K562 (cell line): ENCODE results near the gene EEFSEC. TPM values are rescaled to one million over a fixed set of nuclear protein-coding genes. Genes with fewer than 3 reads are reported as not detected.

Experiments
- ATAC-seq: fragments of 200-7000 bp; cut with Tn5 transposase; 3 replicates; pipeline ENCODE4 v1.9.1; 2020; ENCODE audit warnings: moderate library complexity
- BruUV-seq: library from RNA; stranded (reverse); fragments of 400-500 nt; replicated peaks from 2 replicates; lab custom pipeline; 2021; lab: Mats Ljungman, UMichigan
- CTCF ChIA-PET: fragments of 300-600 bp; formaldehyde crosslinking; extraction: SDS; loops from one replicate; lab custom pipeline; 2021; ENCODE audit warnings: low intra/inter-chr PET ratio; lab: Yijun Ruan, JAX
- POLR2A ChIA-PET: fragments of 300-600, 350-650 bp; sonication (Branson Sonifier 250); formaldehyde crosslinking; extraction: SDS; loops from one replicate; lab custom pipeline; 2021; ENCODE audit warnings: antibody characterized with exemption, inconsistent platforms; lab: Yijun Ruan, JAX
- DNase-seq, 4 experiments: peaks; one replicate each; pipeline versions ENCODE4 v3.0.0 to v3.0.0-alpha.2; 2011 to 2018; ENCODE audit warnings: low spot score in 3 of 4, mixed read lengths in 3 of 4; ENCODE audit errors: extremely low read depth in 1 of 4
- FAIRE-seq: peaks from 2 replicates; lab custom pipeline; 2011; peaks lifted over from hg19 to GRCh38; lab: Jason Lieb, UNC
- H2AFZ ChIP-seq: 2 replicates; pipeline ENCODE4 v1.6.0; 2011; ENCODE audit warnings: low read depth, low read length, control low read depth, inconsistent platforms
- H3K27ac ChIP-seq: fragments of 200-600 bp; 3 replicates; pipeline ENCODE4 v1.8.0; 2011; ENCODE audit warnings: low read depth, mild to moderate bottlenecking, control low read depth, inconsistent platforms, low read length, moderate library complexity, mixed read lengths; ENCODE audit errors: extremely low read depth
- H3K27me3 ChIP-seq, 2 experiments: fragments of 300-600 bp in 1 of 2; 2 replicates in 1 of 2; 3 replicates in 1 of 2; pipeline versions ENCODE4 v1.6.0 to v1.8.0; 2011; ENCODE audit warnings: inconsistent platforms in 2 of 2, low read length in 2 of 2, mild to moderate bottlenecking in 1 of 2, mixed read lengths in 1 of 2, moderate library complexity in 1 of 2; ENCODE audit not compliant: control insufficient read depth in 2 of 2, insufficient read depth in 2 of 2
- H3K36me3 ChIP-seq: fragments of 300-600 bp; 3 replicates; pipeline ENCODE4 v1.8.0; 2011; ENCODE audit warnings: mild to moderate bottlenecking, low read length, inconsistent platforms; ENCODE audit not compliant: control insufficient read depth, insufficient read depth
- H3K4me1 ChIP-seq, 2 experiments: fragments of 200-600 bp in 1 of 2; replicated peaks in 1 of 2; 2 replicates in 1 of 2; 3 replicates in 1 of 2; pipeline versions ENCODE4 v1.5.1 to v1.8.0; 2011; ENCODE audit warnings: inconsistent platforms in 2 of 2, low read length in 2 of 2, mild to moderate bottlenecking in 1 of 2, mixed read lengths in 1 of 2, moderate library complexity in 1 of 2; ENCODE audit not compliant: control insufficient read depth in 2 of 2, insufficient read depth in 2 of 2
- H3K4me2 ChIP-seq: 2 replicates; pipeline ENCODE4 v1.6.1; 2011; ENCODE audit warnings: low read length, control low read depth, inconsistent platforms, mixed read lengths; ENCODE audit not compliant: insufficient read depth
- H3K4me3 ChIP-seq: fragments of 200-600 bp; sonication (generic), shearing (Covaris generic); 2 replicates; pipeline ENCODE4 v1.5.1; 2016; ENCODE audit warnings: control low read depth, inconsistent platforms
- H3K79me2 ChIP-seq: fragments of 200-600 bp; 3 replicates; pipeline ENCODE4 v1.8.0; 2011; ENCODE audit warnings: low read length, inconsistent platforms; ENCODE audit not compliant: control insufficient read depth, insufficient read depth
- H3K9ac ChIP-seq, 2 experiments: 2 replicates each; pipeline versions ENCODE4 v1.6.0 to v1.6.1; 2011; ENCODE audit warnings: low read depth in 2 of 2, low read length in 2 of 2, control low read depth in 1 of 2, inconsistent platforms in 1 of 2, mild to moderate bottlenecking in 1 of 2, mixed read lengths in 1 of 2; ENCODE audit not compliant: insufficient read depth in 1 of 2
- H3K9me1 ChIP-seq: one replicate; pipeline ENCODE4 v1.6.0; 2011; ENCODE audit warnings: inconsistent platforms, mild to moderate bottlenecking, low read length, moderate library complexity; ENCODE audit not compliant: control insufficient read depth, insufficient read depth
- H3K9me3 ChIP-seq: replicated peaks from 2 replicates; pipeline ENCODE4 v1.5.1; 2011; ENCODE audit warnings: low read depth, low read length, inconsistent platforms; ENCODE audit not compliant: control insufficient read depth, insufficient read depth
- H4K20me1 ChIP-seq: replicated peaks from 2 replicates; pipeline ENCODE4 v1.6.1; 2011; ENCODE audit warnings: low read length, inconsistent platforms, mixed read lengths; ENCODE audit not compliant: control insufficient read depth, insufficient read depth
- EP400 ChIP-seq: fragments of 450-650 bp; IDR thresholded peaks from 2 replicates; pipeline ENCODE4 v1.6.1; 2017; ENCODE audit warnings: antibody characterized with exemption, mild to moderate bottlenecking, moderate library complexity
- TAF15 ChIP-seq: fragments of 200-400 bp; formaldehyde crosslinking; IDR thresholded peaks from 2 replicates; pipeline ENCODE4 v1.6.1; 2017; ENCODE audit warnings: mild to moderate bottlenecking, low read depth, low read length, moderate library complexity
- ZNF436 ChIP-seq: fragments of 250-450, 450-650 bp; sonication (Bioruptor Pico); formaldehyde crosslinking; IDR thresholded peaks from 2 replicates; pipeline ENCODE4 v1.7.0; 2020; ENCODE audit warnings: mild to moderate bottlenecking
- ZNF445 ChIP-seq: fragments of 250-450 bp; sonication (Bioruptor Pico); IDR thresholded peaks from 2 replicates; pipeline ENCODE4 v1.4.0; 2020; ENCODE audit warnings: low read depth, mild to moderate bottlenecking, moderate library complexity
- ZNF696 ChIP-seq: fragments of 250-450 bp; sonication (Bioruptor Pico); conservative IDR thresholded peaks from 2 replicates; pipeline ENCODE4 v1.4.0; 2020; ENCODE audit warnings: mild to moderate bottlenecking, moderate library complexity
- WGBS: fragments of 100-300 bp; shearing (Covaris generic); methylation state at CpG from one replicate; pipeline ENCODE4 v1.1.6; 2016; ENCODE audit warnings: low coverage, mixed read lengths; ENCODE audit not compliant: insufficient coverage; ENCODE audit errors: missing lambda C conversion rate; 5-methylcytosine and 5-hydroxymethylcytosine counted together
- in situ Hi-C: fragments of 300-500 bp; cut with MboI; formaldehyde crosslinking; loops from 4 replicates; pipeline ENCODE4 v1.15.0; 2018; ENCODE audit warnings: inconsistent platforms, mixed read lengths
- intact Hi-C: fragments of 100-400 bp; cut with micrococcal nuclease; formaldehyde crosslinking; loops from 2 replicates; pipeline ENCODE4 v1.14.2; 2022
- polyA plus RNA-seq, 8 experiments: library from polyadenylated mRNA; depleted of rRNA in 4 of 8; stranded (reverse) in 5 of 8; unstranded in 3 of 8; fragments of >200 nt; fragmentation: Nextera tagmentation in 2 of 8; fragmentation: Illumina TruSeq in 1 of 8; extraction: Ambion mirVana in 2 of 8; extraction: Trizol in 1 of 8; gene quantifications; 2 replicates each; pipeline versions ENCODE4 v1.2.1 to v1.2.3, GENCODE V29; 2011 to 2014; ENCODE audit warnings: inconsistent platforms in 1 of 8, missing spikeins in 1 of 8
- total RNA-seq, 7 experiments: library from RNA; depleted of rRNA in 6 of 7; stranded (reverse); fragments of >200 nt in 6 of 7; fragmentation: Illumina TruSeq in 2 of 7; extraction: Trizol in 2 of 7; gene quantifications; 2 replicates each; pipeline versions ENCODE4 v1.2.1 to v1.2.3, GENCODE V29; 2011 to 2021; ENCODE audit warnings: low replicate concordance in 1 of 7
- TF ChIP-seq, protein P1 (sequence below): fragments of 250-450 bp; sonication (Bioruptor Pico); IDR thresholded peaks from 2 replicates; pipeline ENCODE4 v1.4.0; 2020; ENCODE audit warnings: borderline replicate concordance
- TF ChIP-seq, protein P2 (sequence below): sonication (generic); formaldehyde crosslinking; IDR thresholded peaks from 2 replicates; pipeline ENCODE4 v1.8.1; 2023; ENCODE audit warnings: mild to moderate bottlenecking, missing genetic modification reagents
- TF ChIP-seq, protein P3 (sequence below): fragments of 450-650 bp; IDR thresholded peaks from 2 replicates; pipeline ENCODE4 v1.6.1; 2016; ENCODE audit warnings: missing biosample characterization, missing genetic modification characterization
- TF ChIP-seq, protein P4 (sequence below): sonication (generic); formaldehyde crosslinking; IDR thresholded peaks from 2 replicates; pipeline ENCODE4 v1.8.0; 2023; ENCODE audit warnings: mild to moderate bottlenecking, missing genetic modification reagents

EEFSEC gene
- total and polyA plus RNA-seq, 9 of the 15 experiments (the other 6 are each of a cell fraction or from before 2014, with no cell fraction given): 0.35 to 11.8 (median 7.7) TPM

DNA sequence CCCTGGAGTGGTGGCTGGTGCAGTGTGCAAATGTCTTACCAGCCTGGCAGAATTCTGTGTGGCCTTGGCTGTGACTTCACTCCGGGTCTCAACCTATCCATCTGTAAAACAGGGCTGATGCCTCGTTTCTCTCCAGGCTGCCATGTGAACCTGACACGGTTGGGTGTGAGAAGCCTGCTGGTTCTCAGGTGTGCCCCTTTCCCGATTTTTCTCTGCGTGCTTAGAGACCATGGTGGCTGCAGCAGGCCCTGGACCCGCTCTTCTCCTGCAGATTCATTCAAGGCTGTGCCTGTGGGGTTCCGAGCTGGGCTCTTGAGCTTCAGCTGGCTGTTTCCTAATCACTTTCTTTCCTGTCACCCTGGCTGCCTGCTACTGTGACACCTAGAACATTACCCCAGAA is 38.9 kb downstream of the EEFSEC start:
- H4K20me1 ChIP-seq: no peaks in the 10 kb centered on the region
- intact Hi-C loops (no loop called here), in situ Hi-C loops (no loop called here)
- H3K9me1 ChIP-seq: peaks cover 3% of the 10 kb centered on the region
- H3K4me2 ChIP-seq: no peak overlapping the region
- TF ChIP-seq EP400 (no peak), ZNF696 (CRISPR knock-in tag) (no peak), ZNF436 (CRISPR knock-in tag) (no peak), TAF15 (no peak), ZNF445 (CRISPR knock-in tag) (no peak)
- TF ChIP-seq, protein P1, sequence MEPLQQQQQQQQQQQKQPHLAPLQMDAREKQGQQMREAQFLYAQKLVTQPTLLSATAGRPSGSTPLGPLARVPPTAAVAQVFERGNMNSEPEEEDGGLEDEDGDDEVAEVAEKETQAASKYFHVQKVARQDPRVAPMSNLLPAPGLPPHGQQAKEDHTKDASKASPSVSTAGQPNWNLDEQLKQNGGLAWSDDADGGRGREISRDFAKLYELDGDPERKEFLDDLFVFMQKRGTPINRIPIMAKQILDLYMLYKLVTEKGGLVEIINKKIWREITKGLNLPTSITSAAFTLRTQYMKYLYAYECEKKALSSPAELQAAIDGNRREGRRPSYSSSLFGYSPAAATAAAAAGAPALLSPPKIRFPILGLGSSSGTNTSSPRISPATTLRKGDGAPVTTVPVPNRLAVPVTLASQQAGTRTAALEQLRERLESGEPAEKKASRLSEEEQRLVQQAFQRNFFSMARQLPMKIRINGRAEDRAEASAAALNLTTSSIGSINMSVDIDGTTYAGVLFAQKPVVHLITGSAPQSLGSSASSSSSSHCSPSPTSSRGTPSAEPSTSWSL (CRISPR knock-in tag): no peak
- TF ChIP-seq, protein P2, sequence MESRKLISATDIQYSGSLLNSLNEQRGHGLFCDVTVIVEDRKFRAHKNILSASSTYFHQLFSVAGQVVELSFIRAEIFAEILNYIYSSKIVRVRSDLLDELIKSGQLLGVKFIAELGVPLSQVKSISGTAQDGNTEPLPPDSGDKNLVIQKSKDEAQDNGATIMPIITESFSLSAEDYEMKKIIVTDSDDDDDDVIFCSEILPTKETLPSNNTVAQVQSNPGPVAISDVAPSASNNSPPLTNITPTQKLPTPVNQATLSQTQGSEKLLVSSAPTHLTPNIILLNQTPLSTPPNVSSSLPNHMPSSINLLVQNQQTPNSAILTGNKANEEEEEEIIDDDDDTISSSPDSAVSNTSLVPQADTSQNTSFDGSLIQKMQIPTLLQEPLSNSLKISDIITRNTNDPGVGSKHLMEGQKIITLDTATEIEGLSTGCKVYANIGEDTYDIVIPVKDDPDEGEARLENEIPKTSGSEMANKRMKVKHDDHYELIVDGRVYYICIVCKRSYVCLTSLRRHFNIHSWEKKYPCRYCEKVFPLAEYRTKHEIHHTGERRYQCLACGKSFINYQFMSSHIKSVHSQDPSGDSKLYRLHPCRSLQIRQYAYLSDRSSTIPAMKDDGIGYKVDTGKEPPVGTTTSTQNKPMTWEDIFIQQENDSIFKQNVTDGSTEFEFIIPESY (CRISPR knock-in tag): no peak
- TF ChIP-seq, protein P3, sequence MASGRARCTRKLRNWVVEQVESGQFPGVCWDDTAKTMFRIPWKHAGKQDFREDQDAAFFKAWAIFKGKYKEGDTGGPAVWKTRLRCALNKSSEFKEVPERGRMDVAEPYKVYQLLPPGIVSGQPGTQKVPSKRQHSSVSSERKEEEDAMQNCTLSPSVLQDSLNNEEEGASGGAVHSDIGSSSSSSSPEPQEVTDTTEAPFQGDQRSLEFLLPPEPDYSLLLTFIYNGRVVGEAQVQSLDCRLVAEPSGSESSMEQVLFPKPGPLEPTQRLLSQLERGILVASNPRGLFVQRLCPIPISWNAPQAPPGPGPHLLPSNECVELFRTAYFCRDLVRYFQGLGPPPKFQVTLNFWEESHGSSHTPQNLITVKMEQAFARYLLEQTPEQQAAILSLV (tag): no peak
- TF ChIP-seq, protein P4, sequence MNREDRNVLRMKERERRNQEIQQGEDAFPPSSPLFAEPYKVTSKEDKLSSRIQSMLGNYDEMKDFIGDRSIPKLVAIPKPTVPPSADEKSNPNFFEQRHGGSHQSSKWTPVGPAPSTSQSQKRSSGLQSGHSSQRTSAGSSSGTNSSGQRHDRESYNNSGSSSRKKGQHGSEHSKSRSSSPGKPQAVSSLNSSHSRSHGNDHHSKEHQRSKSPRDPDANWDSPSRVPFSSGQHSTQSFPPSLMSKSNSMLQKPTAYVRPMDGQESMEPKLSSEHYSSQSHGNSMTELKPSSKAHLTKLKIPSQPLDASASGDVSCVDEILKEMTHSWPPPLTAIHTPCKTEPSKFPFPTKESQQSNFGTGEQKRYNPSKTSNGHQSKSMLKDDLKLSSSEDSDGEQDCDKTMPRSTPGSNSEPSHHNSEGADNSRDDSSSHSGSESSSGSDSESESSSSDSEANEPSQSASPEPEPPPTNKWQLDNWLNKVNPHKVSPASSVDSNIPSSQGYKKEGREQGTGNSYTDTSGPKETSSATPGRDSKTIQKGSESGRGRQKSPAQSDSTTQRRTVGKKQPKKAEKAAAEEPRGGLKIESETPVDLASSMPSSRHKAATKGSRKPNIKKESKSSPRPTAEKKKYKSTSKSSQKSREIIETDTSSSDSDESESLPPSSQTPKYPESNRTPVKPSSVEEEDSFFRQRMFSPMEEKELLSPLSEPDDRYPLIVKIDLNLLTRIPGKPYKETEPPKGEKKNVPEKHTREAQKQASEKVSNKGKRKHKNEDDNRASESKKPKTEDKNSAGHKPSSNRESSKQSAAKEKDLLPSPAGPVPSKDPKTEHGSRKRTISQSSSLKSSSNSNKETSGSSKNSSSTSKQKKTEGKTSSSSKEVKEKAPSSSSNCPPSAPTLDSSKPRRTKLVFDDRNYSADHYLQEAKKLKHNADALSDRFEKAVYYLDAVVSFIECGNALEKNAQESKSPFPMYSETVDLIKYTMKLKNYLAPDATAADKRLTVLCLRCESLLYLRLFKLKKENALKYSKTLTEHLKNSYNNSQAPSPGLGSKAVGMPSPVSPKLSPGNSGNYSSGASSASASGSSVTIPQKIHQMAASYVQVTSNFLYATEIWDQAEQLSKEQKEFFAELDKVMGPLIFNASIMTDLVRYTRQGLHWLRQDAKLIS (CRISPR knock-in tag): no peak
- ATAC-seq (no peak), DNase-seq (no peak), FAIRE-seq (no peak)
- H2AFZ ChIP-seq: no peak overlapping the region
- no peak overlapping the region for H3K27ac ChIP-seq
- peaks cover 0 to 27% of the 10 kb centered on the region in 2 experiments; a peak in 3 of 5 replicates for H3K4me1 ChIP-seq
- no peaks in the 10 kb centered on the region for H3K79me2 ChIP-seq
- no TSS peak for BruUV-seq
- H3K36me3 ChIP-seq: peaks cover 5% of the 10 kb centered on the region; the same call in 2 of the 3 replicates
- no peak overlapping the region for H3K9ac ChIP-seq
- H3K4me3 ChIP-seq: no peak overlapping the region
- 59% methylated on average over 6 of the region's 7 CpGs for WGBS
- ChIA-PET CTCF (no interaction called here), POLR2A (no interaction called here)
- H3K9me3 ChIP-seq: no peaks in the 10 kb centered on the region
- H3K27me3 ChIP-seq: no peaks in the 10 kb centered on the region
